ENCODE results near the gene CAT.

- TF ChIP-seq CTCF (conservative IDR thresholded peaks at IDR 0.05 in 1 of 2, IDR thresholded peaks at IDR 0.05 in 1 of 2; ENCODE audit: low read depth in 1 of 2, low read length in 2 of 2): no peak
- no peak for TF ChIP-seq EZH2 (IDR thresholded peaks at IDR 0.05; ENCODE audit: low read length, missing control alignments)
Observed at GRCh38 chr11:34406413-34406812, 32.3 kb upstream of the CAT start.

Data from fibroblast of lung (primary cell).